Mesendoderm (in vitro differentiated cells): Measurements from ENCODE around the gene RPS6KA2.

Source experiments
- DNase-seq: peaks from one replicate; pipeline ENCODE4 v3.0.0; 2013
- H2AK5ac ChIP-seq: 2 replicates; pipeline ENCODE4 v1.6.1; 2013; ENCODE audit warnings: low read length, inconsistent platforms
- H2BK120ac ChIP-seq: 2 replicates; pipeline ENCODE4 v1.6.1; 2013; ENCODE audit warnings: low read depth, mild to moderate bottlenecking, low read length, moderate library complexity, mixed read lengths
- H2BK15ac ChIP-seq: replicated peaks from 2 replicates; pipeline ENCODE4 v1.6.1; 2013; ENCODE audit warnings: low read depth, mild to moderate bottlenecking, moderate library complexity
- H2BK5ac ChIP-seq: 2 replicates; pipeline ENCODE4 v1.6.1; 2013; ENCODE audit warnings: low read length, inconsistent platforms
- H3K18ac ChIP-seq: 2 replicates; pipeline ENCODE4 v1.6.1; 2013; ENCODE audit warnings: mild to moderate bottlenecking, low read length, mixed read lengths
- H3K23ac ChIP-seq: one replicate; pipeline ENCODE4 v1.6.1; 2013; ENCODE audit warnings: low read length
- H3K27ac ChIP-seq: 2 replicates; pipeline ENCODE4 v1.5.1; 2013; ENCODE audit warnings: low read depth, mild to moderate bottlenecking, inconsistent platforms, low read length, moderate library complexity
- H3K27me3 ChIP-seq: 2 replicates; pipeline ENCODE4 v1.6.1; 2013; ENCODE audit warnings: low read length, control low read depth, mild to moderate bottlenecking, inconsistent platforms; ENCODE audit not compliant: insufficient read depth, poor library complexity
- H3K36me3 ChIP-seq: 2 replicates; pipeline ENCODE4 v1.6.1; 2013; ENCODE audit warnings: low read length, inconsistent platforms; ENCODE audit not compliant: control insufficient read depth, insufficient read depth
- H3K4ac ChIP-seq: one replicate; pipeline ENCODE4 v1.6.1; 2013; ENCODE audit warnings: low read depth, mild to moderate bottlenecking, low read length, moderate library complexity
- H3K4me1 ChIP-seq: 2 replicates; pipeline ENCODE4 v1.6.1; 2013; ENCODE audit warnings: low read depth, low read length, inconsistent platforms; ENCODE audit not compliant: control insufficient read depth
- H3K4me2 ChIP-seq: 2 replicates; pipeline ENCODE4 v1.6.1; 2013; ENCODE audit warnings: low read length
- H3K4me3 ChIP-seq: 2 replicates; pipeline ENCODE4 v1.5.1; 2013; ENCODE audit warnings: mild to moderate bottlenecking, low read length
- H3K56ac ChIP-seq: one replicate; pipeline ENCODE4 v1.6.1; 2013; ENCODE audit warnings: low read length
- H3K79me1 ChIP-seq: 2 replicates; pipeline ENCODE4 v1.6.1; 2013; ENCODE audit warnings: low read length, inconsistent platforms
- H3K79me2 ChIP-seq: 2 replicates; pipeline ENCODE4 v1.6.1; 2013; ENCODE audit warnings: mild to moderate bottlenecking, low read length; ENCODE audit not compliant: control insufficient read depth, insufficient read depth
- H3K9ac ChIP-seq: 2 replicates; pipeline ENCODE4 v1.6.1; 2013; ENCODE audit warnings: low read length, inconsistent platforms
- H4K5ac ChIP-seq: one replicate; pipeline ENCODE4 v1.6.1; 2013; ENCODE audit warnings: low read length
- H4K8ac ChIP-seq: one replicate; pipeline ENCODE4 v1.6.1; 2013; ENCODE audit warnings: low read depth, mild to moderate bottlenecking, control low read depth, low read length, moderate library complexity
- WGBS: extraction: QIAGEN DNeasy Blood & Tissue Kit; methylation state at CpG from one replicate; pipeline ENCODE4 v1.1.7; 2013; ENCODE audit warnings: low lambda C conversion rate, missing lambda C conversion rate; ENCODE audit not compliant: insufficient coverage; ENCODE audit errors: extremely low coverage; 5-methylcytosine and 5-hydroxymethylcytosine counted together

Gene RPS6KA2

DNA sequence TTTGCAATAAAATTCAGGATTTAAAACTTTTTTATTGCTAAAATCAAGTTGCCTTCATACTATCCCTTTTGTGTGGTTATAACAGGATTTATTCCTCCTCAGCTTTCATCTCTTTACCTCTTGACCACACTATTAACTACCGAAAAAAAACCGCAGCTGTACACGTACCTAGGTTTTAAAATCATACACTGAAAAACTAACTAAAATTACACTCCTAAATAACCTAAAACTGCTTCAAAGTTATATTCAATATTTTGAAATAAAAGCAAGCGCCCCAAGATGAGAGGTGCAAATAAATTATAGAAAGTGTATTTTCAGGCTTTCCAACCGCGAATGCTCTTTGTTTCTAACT lies 245.7 kb downstream of the RPS6KA2 start:
- 100% methylated on average over 2 of the region's 6 CpGs for WGBS
- H3K27ac ChIP-seq: no peak overlapping the region

DNA sequence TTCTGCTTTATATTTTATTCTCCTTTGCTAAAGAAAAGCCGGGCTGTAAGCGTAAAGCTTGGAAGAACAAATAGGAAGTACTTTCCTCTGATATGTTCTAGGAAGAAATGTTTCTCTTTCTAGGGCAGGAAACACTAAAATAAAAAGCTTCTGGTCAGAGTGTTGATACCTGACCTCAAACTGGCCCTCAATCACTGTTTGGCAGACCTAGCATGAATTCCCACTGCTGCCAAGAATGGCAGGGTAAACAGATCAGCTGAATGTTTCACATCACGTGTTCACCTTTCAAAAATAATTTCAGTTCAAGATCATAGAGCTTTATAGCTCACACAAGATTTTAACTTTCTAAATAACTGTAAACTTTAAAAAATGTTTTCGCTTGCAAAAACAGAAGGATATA lies 247.3 kb downstream of the RPS6KA2 start:
- no peak overlapping the region for H3K18ac ChIP-seq
- H2BK5ac ChIP-seq: no peak overlapping the region
- no peak overlapping the region for H3K4me2 ChIP-seq
- no peaks in the 10 kb centered on the region for H3K36me3 ChIP-seq
- H3K9ac ChIP-seq: no peak overlapping the region
- no peaks in the 10 kb centered on the region for H3K79me1 ChIP-seq
- H3K56ac ChIP-seq: no peak overlapping the region
- no peak overlapping the region for H4K5ac ChIP-seq
- DNase-seq: no peak
- no peak overlapping the region for H3K23ac ChIP-seq
- H4K8ac ChIP-seq: no peak overlapping the region
- no peaks in the 10 kb centered on the region for H3K4me1 ChIP-seq
- WGBS: no CpG with 5 or more reads among the region's 4 CpGs
- H3K4me3 ChIP-seq: no peak overlapping the region
- no peaks in the 10 kb centered on the region for H3K27me3 ChIP-seq
- H3K4ac ChIP-seq: no peak overlapping the region
- no peak overlapping the region for H2BK15ac ChIP-seq
- H3K27ac ChIP-seq: no peak overlapping the region
- no peak overlapping the region for H2BK120ac ChIP-seq
- H2AK5ac ChIP-seq: no peak overlapping the region
- H3K79me2 ChIP-seq: no peaks in the 10 kb centered on the region

More for the DNA sequence above, 245.7 kb downstream of the RPS6KA2 start:
- H3K4me1 ChIP-seq: no peaks in the 10 kb centered on the region
- peak overlapping the region; percentile 20 for H3K4me2 ChIP-seq
- no peak overlapping the region for H3K56ac ChIP-seq
- no peak overlapping the region for H3K4ac ChIP-seq
- H3K9ac ChIP-seq: peak overlapping the region; percentile 54
- H3K27me3 ChIP-seq: no peaks in the 10 kb centered on the region
- no peak overlapping the region for H2AK5ac ChIP-seq
- no peak overlapping the region for H4K5ac ChIP-seq
- H3K36me3 ChIP-seq: no peaks in the 10 kb centered on the region
- DNase-seq: no peak
- no peak overlapping the region for H4K8ac ChIP-seq
- no peak overlapping the region for H2BK15ac ChIP-seq
- no peak overlapping the region for H3K18ac ChIP-seq
- no peak overlapping the region for H2BK120ac ChIP-seq
- H3K4me3 ChIP-seq: no peak overlapping the region
- no peak overlapping the region for H2BK5ac ChIP-seq
- no peaks in the 10 kb centered on the region for H3K79me1 ChIP-seq
- H3K79me2 ChIP-seq: no peaks in the 10 kb centered on the region
- H3K23ac ChIP-seq: no peak overlapping the region

- Histone ChIP-seq H2BK120ac (no peak overlapping the region), H3K4ac (no peak overlapping the region), H3K79me2 (no peaks in the 10 kb centered on the region), H2BK5ac (no peak overlapping the region), H3K36me3 (no peaks in the 10 kb centered on the region), H3K56ac (no peak overlapping the region), H2BK15ac (no peak overlapping the region), H3K27me3 (no peaks in the 10 kb centered on the region), H4K8ac (no peak overlapping the region), H3K79me1 (no peaks in the 10 kb centered on the region), H3K23ac (no peak overlapping the region), H3K9ac (no peak overlapping the region), H3K4me2 (no peak overlapping the region), H3K27ac (no peak overlapping the region), H3K18ac (no peak overlapping the region), H3K4me3 (no peak overlapping the region), H4K5ac (no peak overlapping the region), H2AK5ac (no peak overlapping the region), H3K4me1 (no peaks in the 10 kb centered on the region)
- no CpG with 5 or more reads among the region's 1 CpG for WGBS
- DNase-seq: no peak
Observed at GRCh38 chr6:166379103-166379586, 247.9 kb downstream of the RPS6KA2 start.

DNA sequence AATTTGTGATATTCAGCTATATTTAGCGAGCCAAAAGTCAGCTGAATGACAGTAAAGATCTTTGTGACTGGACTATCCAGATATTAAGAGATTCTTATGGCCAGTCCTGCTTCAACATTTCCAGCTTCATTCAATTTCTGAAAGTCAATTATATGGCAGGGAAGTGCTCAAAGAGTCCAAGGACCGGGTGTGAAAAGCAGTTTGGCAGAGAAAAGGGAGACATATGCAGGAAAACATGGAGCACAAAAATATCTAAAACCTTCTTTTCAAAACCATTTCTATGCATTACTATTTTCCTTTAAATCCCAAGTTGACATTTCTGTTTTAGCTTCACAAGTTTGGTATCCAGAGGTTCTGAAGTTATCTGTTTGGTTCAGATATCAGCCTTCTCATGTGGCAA lies 249.3 kb downstream of the RPS6KA2 start:
- Histone ChIP-seq H3K27me3 (no peaks in the 10 kb centered on the region), H2BK5ac (no peak overlapping the region), H4K8ac (no peak overlapping the region), H3K23ac (no peak overlapping the region), H3K4me1 (no peaks in the 10 kb centered on the region), H3K9ac (no peak overlapping the region), H2BK15ac (no peak overlapping the region), H3K79me1 (no peaks in the 10 kb centered on the region), H3K27ac (no peak overlapping the region), H3K36me3 (no peaks in the 10 kb centered on the region), H3K4me2 (no peak overlapping the region), H3K18ac (no peak overlapping the region), H2BK120ac (no peak overlapping the region), H4K5ac (no peak overlapping the region), H3K79me2 (no peaks in the 10 kb centered on the region), H3K56ac (no peak overlapping the region), H2AK5ac (no peak overlapping the region), H3K4ac (no peak overlapping the region), H3K4me3 (no peak overlapping the region)
- DNase-seq: no peak
- whole genome bisulfite sequencing: no CpG with 5 or more reads among the region's 2 CpGs

DNA sequence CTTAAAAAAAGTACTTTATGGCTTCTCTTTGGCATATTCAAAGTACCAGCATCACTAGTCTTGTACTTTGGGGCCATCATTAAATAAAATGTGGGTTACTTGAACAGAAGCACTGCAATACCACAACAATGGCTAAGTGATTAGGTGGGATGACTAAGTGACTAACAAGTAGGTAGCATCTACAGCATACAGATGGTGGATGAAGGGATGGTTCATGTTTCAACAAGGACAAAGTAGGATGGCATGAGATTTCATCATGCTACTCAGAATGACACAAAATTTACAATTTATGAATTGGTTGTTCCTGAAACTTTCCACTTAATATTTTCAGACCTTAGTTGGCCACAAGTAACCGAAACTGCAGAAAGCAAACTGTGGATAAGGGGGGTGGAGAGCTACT lies 252.0 kb downstream of the RPS6KA2 start:
- H3K4me3 ChIP-seq: no peak overlapping the region
- no peaks in the 10 kb centered on the region for H3K79me2 ChIP-seq
- H3K4me1 ChIP-seq: no peaks in the 10 kb centered on the region
- H3K23ac ChIP-seq: no peak overlapping the region
- no peak overlapping the region for H4K5ac ChIP-seq
- H3K79me1 ChIP-seq: no peaks in the 10 kb centered on the region
- no peak overlapping the region for H3K9ac ChIP-seq
- H3K27me3 ChIP-seq: no peaks in the 10 kb centered on the region
- DNase-seq: peak; percentile 29
- no peak overlapping the region for H3K27ac ChIP-seq
- H3K56ac ChIP-seq: no peak overlapping the region
- no peak overlapping the region for H2AK5ac ChIP-seq
- no peak overlapping the region for H3K18ac ChIP-seq
- H3K4ac ChIP-seq: no peak overlapping the region
- no peaks in the 10 kb centered on the region for H3K36me3 ChIP-seq
- no CpG with 5 or more reads among the region's 1 CpG for WGBS
- no peak overlapping the region for H4K8ac ChIP-seq
- H3K4me2 ChIP-seq: no peak overlapping the region
- no peak overlapping the region for H2BK5ac ChIP-seq
- no peak overlapping the region for H2BK120ac ChIP-seq
- H2BK15ac ChIP-seq: no peak overlapping the region

DNA sequence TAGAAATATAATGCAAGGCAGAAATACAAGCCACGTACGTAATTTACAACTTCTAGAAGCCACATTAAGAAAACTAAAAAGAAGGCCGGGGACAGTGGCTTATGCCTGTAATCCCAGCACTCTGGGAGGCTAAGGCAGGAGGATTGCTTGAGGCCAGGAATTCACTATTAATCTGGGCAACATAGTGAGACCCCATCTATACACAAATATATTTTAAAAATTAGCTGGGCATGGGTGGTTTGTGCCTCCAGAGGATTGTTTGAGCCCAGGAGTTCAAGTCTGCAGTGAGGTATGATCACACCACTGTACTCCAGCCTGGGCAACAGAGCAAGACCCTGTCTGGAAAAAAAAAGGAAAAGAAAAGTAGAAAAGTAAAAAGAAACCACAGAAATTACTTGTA lies 256.6 kb downstream of the RPS6KA2 start:
- H3K27me3 ChIP-seq: no peaks in the 10 kb centered on the region
- H3K56ac ChIP-seq: no peak overlapping the region
- no peaks in the 10 kb centered on the region for H3K79me1 ChIP-seq
- H3K4ac ChIP-seq: no peak overlapping the region
- H3K9ac ChIP-seq: no peak overlapping the region
- H3K4me1 ChIP-seq: no peaks in the 10 kb centered on the region
- H2BK120ac ChIP-seq: no peak overlapping the region
- no peaks in the 10 kb centered on the region for H3K79me2 ChIP-seq
- no peak overlapping the region for H3K4me3 ChIP-seq
- no peak for DNase-seq
- no peak overlapping the region for H3K23ac ChIP-seq
- H3K36me3 ChIP-seq: no peaks in the 10 kb centered on the region
- H3K4me2 ChIP-seq: no peak overlapping the region
- H4K8ac ChIP-seq: no peak overlapping the region
- no peak overlapping the region for H2AK5ac ChIP-seq
- no CpG with 5 or more reads among the region's 3 CpGs for WGBS
- no peak overlapping the region for H2BK15ac ChIP-seq
- H3K18ac ChIP-seq: no peak overlapping the region
- no peak overlapping the region for H4K5ac ChIP-seq
- H3K27ac ChIP-seq: no peak overlapping the region
- no peak overlapping the region for H2BK5ac ChIP-seq
